Fibroblast of lung (primary cell): ENCODE data around the gene AGAP1. TPM values are rescaled to one million over a fixed set of nuclear protein-coding genes. Genes with fewer than 3 reads are reported as not detected.

Source experiments
- DNase-seq, 2 donors: peaks; one replicate each; pipeline versions ENCODE4 v3.0.0 to v3.0.0-alpha.2; 2010; ENCODE audit warnings: low read depth in 2 of 2
- H2AFZ ChIP-seq: 2 replicates; pipeline ENCODE4 v1.5.1; 2012; ENCODE audit warnings: low read length, control low read depth, inconsistent platforms
- H3K27ac ChIP-seq: 2 replicates; pipeline ENCODE4 v1.5.1; 2011; ENCODE audit warnings: low read length, control low read depth; ENCODE audit not compliant: insufficient read depth
- H3K27me3 ChIP-seq: 2 replicates; pipeline ENCODE4 v1.5.1; 2011; ENCODE audit warnings: mild to moderate bottlenecking, low read length; ENCODE audit not compliant: control insufficient read depth, insufficient read depth
- H3K36me3 ChIP-seq: 2 replicates; pipeline ENCODE4 v1.5.1; 2011; ENCODE audit warnings: low read length; ENCODE audit not compliant: control insufficient read depth, insufficient read depth
- H3K4me1 ChIP-seq: 2 replicates; pipeline ENCODE4 v1.5.1; 2011; ENCODE audit warnings: low read length; ENCODE audit not compliant: control insufficient read depth, insufficient read depth; ENCODE audit errors: extremely low read depth
- H3K4me2 ChIP-seq: 2 replicates; pipeline ENCODE4 v1.5.1; 2011; ENCODE audit warnings: low read length, control low read depth; ENCODE audit not compliant: insufficient read depth; ENCODE audit errors: extremely low read depth
- H3K4me3 ChIP-seq, 4 experiments: fragments of 200-600 bp in 1 of 4; sonication (generic) in 1 of 4; replicated peaks in 1 of 4; 2 replicates each; pipeline ENCODE4 v1.5.1; 2011 to 2016; ENCODE audit warnings: low read length in 4 of 4, low read depth in 3 of 4, mild to moderate bottlenecking in 3 of 4, control low read depth in 2 of 4, inconsistent platforms in 1 of 4, mixed read lengths in 1 of 4; ENCODE audit not compliant: insufficient read depth in 1 of 4; ENCODE audit errors: control extremely low read depth in 1 of 4
- H3K79me2 ChIP-seq: 2 replicates; pipeline ENCODE4 v1.5.1; 2012; ENCODE audit warnings: mild to moderate bottlenecking, low read length, inconsistent platforms; ENCODE audit not compliant: control insufficient read depth, insufficient read depth
- H3K9ac ChIP-seq: 2 replicates; pipeline ENCODE4 v1.5.1; 2011; ENCODE audit warnings: mild to moderate bottlenecking, low read length, control low read depth; ENCODE audit not compliant: insufficient read depth
- H3K9me3 ChIP-seq: 2 replicates; pipeline ENCODE4 v1.5.1; 2012; ENCODE audit warnings: low read depth, low read length; ENCODE audit not compliant: control insufficient read depth, insufficient read depth
- H4K20me1 ChIP-seq: 2 replicates; pipeline ENCODE4 v1.5.1; 2011; ENCODE audit warnings: low read length; ENCODE audit not compliant: control insufficient read depth, insufficient read depth; ENCODE audit errors: extremely low read depth
- EZH2 ChIP-seq: IDR thresholded peaks from 2 replicates; pipeline ENCODE4 v1.5.1; 2012; ENCODE audit warnings: low read length, control low read depth, mild to moderate bottlenecking; ENCODE audit errors: missing control alignments
- polyA plus RNA-seq, 2 donors: library from polyadenylated mRNA; depleted of rRNA in 1 of 2; stranded (reverse) in 1 of 2; unstranded in 1 of 2; fragments of >200 nt; gene quantifications; 2 replicates each; pipeline ENCODE4 v1.2.1, GENCODE V29; 2011 to 2012; ENCODE audit warnings: missing spikeins in 1 of 2
- total RNA-seq: library from RNA; depleted of rRNA; stranded (reverse); fragments of >200 nt; gene quantifications from 2 replicates; pipeline ENCODE4 v1.2.1, GENCODE V29; 2014
- TF ChIP-seq, protein P1 (sequence below), 2 donors: IDR thresholded peaks in 1 of 2; conservative IDR thresholded peaks in 1 of 2; 1 replicate in 1 of 2; 2 replicates in 1 of 2; pipeline ENCODE4 v1.5.1; 2011 to 2012; ENCODE audit warnings: low read length in 2 of 2, control low read depth in 1 of 2, inconsistent platforms in 1 of 2, low read depth in 1 of 2, mild to moderate bottlenecking in 1 of 2

The AGAP1 gene
- total and polyA plus RNA-seq, 2 donors (not counting 1 experiment from before 2014, with no cell fraction given), result 10.6 to 14.0 TPM

DNA sequence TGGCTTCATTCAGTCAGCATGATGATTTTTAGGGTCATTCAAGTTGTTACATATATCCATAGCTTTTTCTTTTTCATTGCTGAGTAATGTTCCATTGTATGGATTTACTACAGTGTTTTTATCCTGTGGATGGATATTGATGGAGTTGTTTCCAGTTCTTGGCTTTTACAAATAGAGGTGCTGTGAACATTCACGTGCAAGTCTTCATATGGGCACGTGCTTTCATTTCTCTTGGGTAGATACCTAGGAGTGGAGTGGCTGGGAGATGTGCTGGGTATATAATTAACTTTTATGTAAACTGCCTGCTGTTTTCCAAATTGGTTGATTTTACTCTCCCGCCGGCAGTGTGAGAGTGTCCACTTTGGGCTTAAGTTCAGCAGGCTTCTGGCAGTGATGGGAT, 16.5 kb downstream of the AGAP1 start:
- H4K20me1 ChIP-seq, result no peaks in the 10 kb centered on the region
- no peak overlapping the region for H3K4me2 ChIP-seq
- peaks cover 8% of the 10 kb centered on the region for H3K4me1 ChIP-seq
- H3K36me3 ChIP-seq, result no peaks in the 10 kb centered on the region
- peaks cover 31% of the 10 kb centered on the region for H3K79me2 ChIP-seq
- H3K27ac ChIP-seq, result no peak overlapping the region
- TF ChIP-seq, protein P1, sequence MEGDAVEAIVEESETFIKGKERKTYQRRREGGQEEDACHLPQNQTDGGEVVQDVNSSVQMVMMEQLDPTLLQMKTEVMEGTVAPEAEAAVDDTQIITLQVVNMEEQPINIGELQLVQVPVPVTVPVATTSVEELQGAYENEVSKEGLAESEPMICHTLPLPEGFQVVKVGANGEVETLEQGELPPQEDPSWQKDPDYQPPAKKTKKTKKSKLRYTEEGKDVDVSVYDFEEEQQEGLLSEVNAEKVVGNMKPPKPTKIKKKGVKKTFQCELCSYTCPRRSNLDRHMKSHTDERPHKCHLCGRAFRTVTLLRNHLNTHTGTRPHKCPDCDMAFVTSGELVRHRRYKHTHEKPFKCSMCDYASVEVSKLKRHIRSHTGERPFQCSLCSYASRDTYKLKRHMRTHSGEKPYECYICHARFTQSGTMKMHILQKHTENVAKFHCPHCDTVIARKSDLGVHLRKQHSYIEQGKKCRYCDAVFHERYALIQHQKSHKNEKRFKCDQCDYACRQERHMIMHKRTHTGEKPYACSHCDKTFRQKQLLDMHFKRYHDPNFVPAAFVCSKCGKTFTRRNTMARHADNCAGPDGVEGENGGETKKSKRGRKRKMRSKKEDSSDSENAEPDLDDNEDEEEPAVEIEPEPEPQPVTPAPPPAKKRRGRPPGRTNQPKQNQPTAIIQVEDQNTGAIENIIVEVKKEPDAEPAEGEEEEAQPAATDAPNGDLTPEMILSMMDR (conservative IDR thresholded peaks at IDR 0.05 in 1 of 2, IDR thresholded peaks at IDR 0.05 in 1 of 2; ENCODE audit: low read depth in 1 of 2, low read length in 2 of 2), result no peak
- TF ChIP-seq EZH2, result no peak
- no peaks in the 10 kb centered on the region for H3K9me3 ChIP-seq
- no peak overlapping the region for H3K4me3 ChIP-seq
- H3K27me3 ChIP-seq, result no peaks in the 10 kb centered on the region
- no peak overlapping the region for H3K9ac ChIP-seq
- DNase-seq, result no peak
- H2AFZ ChIP-seq, result no peak overlapping the region

DNA sequence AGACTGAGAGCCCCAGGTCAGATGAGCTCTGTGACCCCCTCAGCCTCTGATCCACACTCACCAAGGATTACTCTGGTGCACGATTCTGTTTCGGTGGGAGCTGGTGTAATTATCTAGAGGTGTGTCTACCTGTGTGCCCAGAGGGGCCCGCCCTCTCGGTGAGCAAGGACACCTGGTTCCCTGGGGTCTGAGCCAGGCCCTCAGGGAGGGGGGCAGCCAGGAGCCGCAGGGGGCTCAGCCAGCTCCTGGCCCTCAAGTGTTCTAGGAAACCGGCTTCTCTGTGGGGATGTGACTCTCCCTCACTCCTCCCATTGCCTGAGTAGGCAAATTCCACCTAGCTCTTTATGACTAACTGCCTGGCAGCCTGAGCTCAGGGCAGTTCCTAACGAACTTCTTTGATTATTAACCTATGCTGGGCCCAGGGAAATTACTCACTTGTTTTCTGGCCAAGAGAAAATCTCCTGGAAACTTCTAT, 17.4 kb downstream of the AGAP1 start:
- Histone ChIP-seq H3K27me3 (no peaks in the 10 kb centered on the region), H3K9me3 (no peaks in the 10 kb centered on the region), H3K4me1 (peaks cover 7% of the 10 kb centered on the region), H4K20me1 (no peaks in the 10 kb centered on the region), H3K27ac (peak overlapping the region; percentile 53), H3K36me3 (no peaks in the 10 kb centered on the region), H3K9ac (no peak overlapping the region), H3K4me2 (peak overlapping the region; percentile 40), H2AFZ (no peak overlapping the region), H3K4me3 (no peak overlapping the region), H3K79me2 (peaks cover 27% of the 10 kb centered on the region)
- TF ChIP-seq, protein P1 (conservative IDR thresholded peaks at IDR 0.05 in 1 of 2, IDR thresholded peaks at IDR 0.05 in 1 of 2; ENCODE audit: low read depth in 1 of 2, low read length in 2 of 2), result no peak
- no peak for TF ChIP-seq EZH2
- peak; percentile 62 to 93 for DNase-seq

DNA sequence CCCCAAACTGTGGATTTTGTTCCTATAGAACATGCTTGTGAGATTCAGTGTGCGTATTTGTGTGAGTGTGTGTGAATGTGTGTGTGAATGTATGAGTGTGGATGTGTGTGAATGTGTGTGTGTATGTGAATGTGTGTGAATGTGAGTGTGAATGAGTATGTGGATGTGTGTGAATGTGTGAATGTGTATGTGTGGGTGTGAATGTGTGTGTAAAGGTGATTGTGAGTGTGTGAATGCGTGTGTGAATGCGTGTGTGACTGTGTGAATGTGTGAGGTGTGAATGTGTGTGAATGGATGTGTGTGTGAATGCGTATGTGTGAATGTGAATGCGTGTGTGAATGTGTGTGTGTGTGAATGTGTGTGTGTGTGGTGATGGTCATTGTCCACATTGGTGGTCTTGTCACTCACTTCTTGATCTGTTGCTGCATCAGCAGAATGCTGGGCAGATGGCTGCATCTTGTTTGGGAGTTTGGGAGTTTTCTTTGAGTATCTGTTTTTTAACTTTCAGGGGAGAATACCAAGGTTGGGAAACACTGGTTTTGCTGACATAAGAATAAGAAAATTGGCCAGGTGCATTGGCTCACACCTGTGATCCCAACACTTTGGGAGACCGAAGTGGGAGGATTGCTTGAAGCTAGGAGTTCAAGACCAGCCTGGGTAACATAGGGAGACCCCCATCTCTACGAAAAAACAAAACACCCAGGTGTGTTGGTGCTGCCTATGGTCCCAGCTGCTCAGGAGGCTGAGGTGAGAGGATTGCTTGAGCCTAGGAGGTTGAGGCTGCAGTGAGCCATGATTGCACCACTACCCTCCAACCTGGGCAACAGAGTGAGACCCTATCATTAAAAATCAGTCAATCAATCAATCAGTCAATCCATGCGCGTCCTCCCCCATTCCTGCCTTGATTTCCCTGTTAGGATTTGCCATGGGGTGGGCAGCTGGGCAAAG, 18.2 kb downstream of the AGAP1 start:
- peaks cover 27% of the 10 kb centered on the region for H3K79me2 ChIP-seq
- no peaks in the 10 kb centered on the region for H3K27me3 ChIP-seq
- H3K4me3 ChIP-seq, result no peak overlapping the region
- no peaks in the 10 kb centered on the region for H3K9me3 ChIP-seq
- H3K4me2 ChIP-seq, result no peak overlapping the region
- no peaks in the 10 kb centered on the region for H4K20me1 ChIP-seq
- no peak overlapping the region for H3K9ac ChIP-seq
- H3K36me3 ChIP-seq, result no peaks in the 10 kb centered on the region
- DNase-seq, result no peak
- TF ChIP-seq EZH2, result no peak
- TF ChIP-seq, protein P1 (conservative IDR thresholded peaks at IDR 0.05 in 1 of 2, IDR thresholded peaks at IDR 0.05 in 1 of 2; ENCODE audit: low read depth in 1 of 2, low read length in 2 of 2), result no peak
- H3K4me1 ChIP-seq, result peaks cover 7% of the 10 kb centered on the region
- H3K27ac ChIP-seq, result no peak overlapping the region
- no peak overlapping the region for H2AFZ ChIP-seq
